NCI-H82 treated with DMSO at 0.1 percent for 48 hours (cell line): Measurements from ENCODE around the gene HOXB2.

Source experiments
- DNase-seq: peaks from one replicate; lab custom pipeline; 2025; ENCODE audit not compliant: unreplicated experiment; lab: John Stamatoyannopoulos, UW

The HOXB2 gene

DNA sequence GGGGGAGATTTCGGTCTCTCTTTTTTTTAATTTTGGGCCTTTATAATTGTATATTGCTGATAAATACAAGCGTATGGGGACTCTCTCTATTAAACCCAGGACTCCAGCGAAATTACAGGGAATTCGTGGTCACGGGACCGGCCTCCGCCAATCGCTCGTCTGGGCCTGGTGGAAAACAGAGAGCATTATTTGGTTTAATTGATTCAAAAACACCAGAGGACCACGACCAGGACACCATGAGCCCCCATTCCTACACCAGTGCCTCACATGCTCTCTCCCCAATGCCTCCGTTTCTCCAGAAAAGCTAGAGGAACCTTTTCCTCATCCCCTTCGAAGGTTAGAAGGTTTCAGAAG is at the start of gene HOXB2:
HOXB2 (minus strand) TSS at position 88 of the 354 bp plus-strand sequence. CDS start 198 bp downstream, outside the sequence.
- DNase-seq = no peak

DNA sequence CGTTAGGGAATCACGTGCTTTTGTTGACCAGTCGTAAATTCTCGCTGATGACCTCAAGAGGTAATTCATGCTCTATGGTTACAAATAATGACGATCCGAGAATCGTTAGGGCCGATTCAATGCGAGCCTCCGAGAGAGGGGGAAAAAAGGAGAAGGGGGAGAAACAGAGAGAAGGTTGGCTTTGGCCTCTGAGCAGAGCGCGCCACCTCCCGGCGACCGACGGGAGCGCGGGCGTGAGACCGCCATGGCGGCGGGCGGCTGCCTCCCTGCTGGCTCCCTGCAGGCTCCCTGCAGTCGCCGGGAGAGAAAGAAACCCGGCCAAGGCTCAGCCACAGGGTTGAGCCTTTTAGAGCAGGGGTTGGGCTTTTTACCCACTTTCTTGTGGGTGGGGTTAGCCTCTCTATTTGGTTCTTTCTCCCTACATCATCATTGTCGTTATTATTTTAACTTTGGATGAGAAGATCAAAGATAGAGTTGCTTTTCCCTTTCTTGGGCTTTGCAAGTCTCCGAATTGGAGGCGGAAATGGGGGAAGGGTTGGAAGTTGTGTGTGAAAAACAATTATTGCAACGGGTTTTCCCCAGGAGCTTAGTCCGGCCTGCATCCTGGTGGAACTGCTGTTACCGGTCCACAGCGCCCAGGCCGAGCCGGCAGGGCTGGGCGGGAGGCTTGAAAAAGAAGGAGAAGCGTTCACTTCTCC is 49.1 kb upstream of the HOXB2 start:
- DNase-seq = no peak

DNA sequence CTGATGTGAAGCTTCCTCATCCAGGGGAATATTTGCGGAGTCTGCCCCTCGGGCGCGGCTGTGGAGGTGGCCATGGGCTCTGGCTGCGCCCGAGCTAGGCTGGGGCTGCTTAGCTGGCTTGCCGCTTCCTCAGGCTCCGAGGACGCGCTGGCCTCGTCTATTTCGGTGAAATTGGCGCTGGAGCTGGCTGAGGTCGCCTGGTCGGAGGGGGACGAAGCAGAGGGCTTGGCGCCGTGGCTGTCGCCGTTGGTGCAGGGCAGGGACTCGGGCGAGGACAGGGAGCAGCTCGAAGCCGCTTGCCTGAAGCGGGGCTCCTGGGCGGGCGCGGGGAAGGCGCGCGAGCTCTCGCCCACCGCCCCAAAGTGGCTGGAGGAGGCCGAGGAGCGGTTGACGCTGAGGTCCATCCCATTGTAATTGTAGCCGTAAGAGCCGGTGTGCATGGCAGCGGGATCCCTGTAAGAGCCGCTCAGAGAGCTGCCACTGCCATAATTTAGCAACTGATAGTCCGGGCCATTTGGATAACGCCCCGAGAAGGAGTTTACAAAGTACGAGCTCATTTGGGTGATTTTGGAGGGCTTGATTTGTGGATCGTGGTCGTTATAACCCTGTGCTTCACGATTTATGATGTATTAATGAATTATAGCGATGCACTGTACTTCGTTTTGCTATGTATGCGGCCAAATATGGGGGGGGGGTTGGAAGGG is 48.4 kb upstream of the HOXB2 start, which contains the start of gene HOXB5:
HOXB5 (minus strand) TSS at position 654 of the 704 bp plus-strand sequence; CDS start at position 557, 97 bp downstream.
- no peak for DNase-seq

DNA sequence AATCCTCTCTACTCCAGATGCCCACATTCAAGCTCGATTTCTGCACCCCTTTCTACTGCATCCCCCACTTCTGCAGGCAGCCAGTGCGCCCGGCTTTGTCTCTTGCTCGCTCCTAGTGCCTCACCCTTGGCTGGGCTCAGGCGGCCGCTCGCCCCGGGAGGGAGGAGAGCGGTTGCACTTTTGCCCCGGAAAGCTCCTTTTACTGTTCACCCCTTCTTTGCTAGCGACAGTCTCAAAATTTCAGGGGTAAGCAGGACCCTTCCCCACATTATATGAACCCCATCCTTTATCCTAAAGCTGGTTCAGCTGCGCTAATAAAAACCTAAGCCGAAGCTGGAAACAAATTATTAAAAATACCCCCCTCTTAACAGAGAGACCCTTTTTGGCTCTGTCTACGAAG is 47.7 kb upstream of the HOXB2 start:
- DNase-seq = no peak

DNA sequence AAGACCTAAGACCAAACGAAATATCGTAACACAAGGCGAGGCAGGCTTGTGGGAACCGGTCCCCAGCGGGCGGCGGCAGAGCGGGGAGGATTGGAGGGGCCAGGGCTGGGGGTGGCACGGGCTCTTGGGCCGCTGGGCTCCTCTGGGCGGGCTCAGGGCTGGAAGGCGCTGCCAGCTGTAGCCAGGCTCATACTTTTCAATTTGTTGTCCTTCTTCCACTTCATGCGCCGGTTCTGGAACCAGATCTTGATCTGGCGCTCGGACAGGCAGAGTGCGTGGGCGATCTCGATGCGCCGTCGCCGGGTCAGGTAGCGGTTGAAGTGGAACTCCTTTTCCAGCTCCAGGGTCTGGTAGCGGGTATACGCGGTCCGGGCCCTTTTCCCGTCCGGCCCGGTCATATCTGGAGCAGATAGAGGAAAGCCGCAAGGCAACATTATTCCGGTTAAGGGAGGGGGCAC is 47.2 kb upstream of the HOXB2 start:
- DNase-seq = no peak

DNA sequence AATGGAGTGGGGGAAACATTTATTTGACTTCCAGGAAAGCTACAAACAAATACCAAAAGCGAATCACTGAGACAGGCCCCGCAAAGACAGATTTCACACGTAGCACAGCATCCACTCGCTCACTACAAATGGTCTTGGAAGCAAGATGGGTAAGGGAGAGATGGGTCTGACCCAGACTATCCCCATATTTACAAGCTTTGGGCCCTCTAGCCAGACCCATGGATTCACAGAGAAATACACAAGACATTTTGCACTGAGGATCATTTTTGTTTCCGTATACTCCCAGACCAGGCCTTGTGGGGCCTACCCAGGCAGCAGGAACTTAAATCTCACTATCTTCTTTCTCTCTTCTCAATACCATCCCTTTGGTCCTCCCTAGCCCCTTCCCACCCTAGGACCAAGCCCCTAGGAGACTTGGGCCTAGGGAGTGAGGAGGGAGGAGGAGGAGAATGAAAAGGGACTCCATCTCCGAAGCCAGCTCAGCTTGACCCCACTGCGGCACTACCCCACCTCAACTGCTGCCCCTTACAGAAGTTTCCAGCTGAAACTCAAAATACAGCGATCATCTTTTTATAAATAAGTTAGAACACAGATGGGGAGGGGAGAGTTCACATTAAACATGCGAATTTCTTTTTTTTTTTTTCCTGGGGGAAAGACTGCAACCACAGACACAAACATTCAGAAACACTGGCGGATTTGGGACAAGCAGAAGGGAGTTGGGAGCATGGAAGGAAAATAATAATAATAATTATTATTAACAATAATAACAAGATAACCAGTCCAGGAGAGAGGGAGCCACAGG is 46.5 kb upstream of the HOXB2 start:
- DNase-seq = no peak

GRCh38 chr17:48590607-48591161 is 45.8 kb upstream of the HOXB2 start:
- DNase-seq = no peak

DNA sequence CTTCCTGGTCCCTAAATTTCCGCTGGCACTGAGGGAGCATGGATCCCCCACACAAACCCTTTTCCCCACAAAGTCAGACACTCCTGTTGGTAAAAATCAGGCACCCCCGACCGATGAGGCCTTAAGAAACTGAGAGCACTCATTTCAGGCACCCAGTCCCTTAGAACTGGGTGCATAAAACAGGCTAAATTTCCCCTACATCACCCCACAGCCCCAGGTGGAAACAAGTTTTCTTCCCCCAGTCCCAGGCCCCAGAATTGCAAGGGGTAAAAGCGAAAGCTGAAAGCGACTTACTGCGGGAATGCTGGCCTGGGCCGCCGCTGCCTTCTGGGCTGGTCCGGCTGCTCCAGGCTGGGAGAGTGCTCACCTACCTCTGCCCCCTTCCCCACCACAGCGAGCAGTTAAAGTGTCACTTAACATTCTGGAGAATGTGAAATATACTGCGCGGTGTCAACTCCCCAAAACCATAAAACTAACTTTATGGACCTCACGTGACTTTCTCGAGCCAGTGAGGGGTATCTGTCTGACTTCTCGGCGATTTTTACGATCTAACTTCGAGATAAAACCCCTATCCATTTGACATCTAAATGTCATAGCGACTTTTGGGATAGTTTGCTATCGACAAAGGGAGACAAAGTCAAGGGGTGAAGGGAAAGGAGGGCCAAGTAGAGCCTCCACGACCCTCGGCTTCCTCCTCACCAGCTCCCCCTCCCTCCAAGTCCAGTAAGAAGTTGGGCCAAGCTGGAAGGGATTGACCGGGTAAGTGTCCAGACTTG is 45.1 kb upstream of the HOXB2 start, which contains the start of gene HOXB3:
HOXB3 (minus strand) TSS at position 411 of the 776 bp plus-strand sequence. CDS start 37,767 bp downstream, outside the sequence.
- DNase-seq = no peak

DNA sequence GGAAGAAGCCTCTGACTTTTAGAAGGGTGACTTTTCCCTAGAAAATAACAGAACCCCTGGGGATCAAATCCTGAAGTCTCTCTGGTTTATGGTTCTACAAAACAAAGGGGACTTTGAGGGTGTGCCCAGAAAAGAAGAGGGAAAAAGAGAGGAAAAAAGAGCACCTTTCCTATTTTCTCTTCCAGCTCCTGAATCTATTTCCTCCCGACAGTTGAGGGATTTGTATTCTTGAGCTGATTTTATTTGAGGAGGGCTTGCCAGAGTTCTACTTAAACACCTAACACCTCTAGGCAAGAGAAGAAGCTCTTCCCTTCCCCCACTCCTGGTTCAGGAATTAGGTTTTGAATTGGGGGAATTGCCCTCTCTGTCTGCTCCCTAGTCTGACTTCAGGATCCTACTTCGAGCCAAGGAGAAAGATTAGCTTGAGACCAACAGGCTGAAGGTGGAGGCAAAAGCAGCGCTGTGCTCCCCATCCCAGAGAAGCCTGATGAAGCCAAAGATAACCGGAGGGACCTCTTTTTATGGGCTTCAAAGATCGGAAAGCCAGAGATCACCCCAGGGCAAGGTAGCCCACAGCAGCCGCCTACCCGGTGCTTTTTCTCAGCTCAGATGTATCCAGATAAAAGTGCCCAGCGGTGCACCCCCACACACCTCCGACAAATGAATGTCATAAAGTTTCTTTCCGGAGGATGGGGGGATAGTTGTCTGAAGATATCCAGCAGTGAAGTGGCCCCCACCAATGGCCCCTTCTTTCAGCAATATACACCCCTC is 44.3 kb upstream of the HOXB2 start:
- no peak for DNase-seq

- no peak for DNase-seq
Measured at GRCh38 chr17:48588528-48588927, 43.6 kb upstream of the HOXB2 start.

- no peak for DNase-seq
Measured at GRCh38 chr17:48588074-48588415, 43.1 kb upstream of the HOXB2 start.

DNA sequence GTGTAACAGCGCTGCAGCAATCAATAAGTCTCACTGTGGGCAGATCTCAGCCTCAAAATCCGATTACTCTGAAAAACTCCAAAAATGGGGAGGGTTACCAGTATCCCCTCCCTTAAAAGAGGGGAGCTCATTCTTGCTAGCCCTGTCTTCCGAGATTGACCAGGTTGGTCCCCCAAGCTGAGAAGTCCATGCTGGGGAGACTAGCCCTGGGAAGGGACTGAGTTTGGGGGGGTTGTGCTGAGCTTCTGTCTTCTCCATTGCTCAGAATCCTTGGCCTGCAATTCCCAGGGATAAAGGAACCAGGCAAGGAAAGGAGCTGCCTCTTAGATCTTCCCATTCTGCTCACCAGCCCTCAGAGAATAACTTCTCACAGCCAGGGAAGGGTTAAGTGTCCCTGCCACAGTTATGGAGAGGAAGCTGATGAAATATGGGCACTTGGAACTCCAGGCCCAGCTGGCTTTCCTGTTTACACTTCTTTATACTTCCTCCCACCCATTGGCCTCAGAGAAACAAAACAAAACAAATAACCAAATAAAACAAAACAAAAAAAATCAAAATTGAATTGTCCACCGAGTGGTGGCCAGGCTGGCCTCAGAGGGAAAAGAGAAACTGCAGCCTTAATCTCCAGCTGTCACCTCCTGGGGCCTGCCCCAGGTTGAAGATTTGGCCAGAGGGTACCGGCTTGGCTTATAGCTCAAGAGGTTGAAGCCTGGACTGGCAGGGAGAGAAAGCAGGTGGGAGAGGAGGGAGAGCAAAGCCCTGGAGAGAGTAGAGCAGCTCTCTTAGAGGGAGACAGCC is 42.6 kb upstream of the HOXB2 start:
- no peak for DNase-seq

DNA sequence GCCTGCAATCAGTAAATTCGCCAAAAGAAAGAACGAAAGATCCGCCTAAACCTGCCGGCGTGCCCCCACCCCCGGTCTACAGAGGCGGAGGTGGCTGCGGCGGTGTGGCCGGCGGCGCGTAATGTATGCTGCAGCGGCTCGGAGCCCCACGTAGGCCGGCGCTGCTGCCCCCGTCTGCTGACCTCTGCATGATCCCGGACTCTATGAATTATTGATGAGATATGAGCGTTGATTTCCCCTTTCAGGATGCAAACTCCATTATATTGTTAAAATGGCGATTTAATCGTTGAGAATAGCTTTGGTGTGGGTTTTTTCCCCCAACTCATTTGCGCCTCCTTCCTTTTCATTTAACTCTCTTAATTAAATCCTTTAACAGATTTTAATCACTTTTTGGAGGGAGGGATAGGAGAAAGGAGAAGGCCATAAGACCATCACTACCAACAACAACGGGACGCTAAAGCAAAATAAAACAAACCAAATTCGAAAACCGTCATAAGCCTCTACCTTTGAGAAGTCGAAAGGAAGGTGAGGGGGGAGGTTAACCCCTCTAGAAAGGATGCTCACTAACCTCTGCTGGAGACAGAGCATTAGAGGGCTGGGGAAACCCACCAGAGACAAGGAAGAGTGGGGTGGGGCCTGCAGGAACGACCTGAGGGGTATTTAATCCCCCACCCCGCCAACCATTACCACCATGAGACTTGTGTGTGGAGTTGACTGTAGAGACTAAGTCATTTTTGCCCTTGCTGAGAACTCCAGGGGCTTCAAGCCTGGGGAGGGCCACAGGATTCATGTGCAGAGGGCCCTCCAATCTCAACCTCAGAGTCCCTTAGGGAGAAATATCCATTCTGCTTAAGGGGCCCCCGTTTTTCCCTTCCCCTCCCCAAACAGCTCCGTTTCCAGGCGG is 41.7 kb upstream of the HOXB2 start:
- no peak for DNase-seq

- no peak for DNase-seq
Measured at GRCh38 chr17:48584223-48584741, 39.4 kb upstream of the HOXB2 start.

- no peak for DNase-seq
Measured at GRCh38 chr17:48583708-48584222, 38.9 kb upstream of the HOXB2 start.

- no peak for DNase-seq
Measured at GRCh38 chr17:48582750-48583069, 37.8 kb upstream of the HOXB2 start.

- DNase-seq = no peak
Measured at GRCh38 chr17:48579760-48580554, 35.0 kb upstream of the HOXB2 start.
